T-helper 2 cell treated with Interferon-gamma antibody and Interleukin-4, amounts not matched to agents 100 ng/mL and 5 ng/mL, for 36 hours (primary cell): ENCODE data around the gene TAF11L12. TPM values are rescaled to one million over a fixed set of nuclear protein-coding genes. Genes with fewer than 3 reads are reported as not detected.
"Not testable (repeated sequence)": the region's sequence is repeated elsewhere in the genome, so short reads cannot be mapped to it uniquely, and the experiment has no call there.

Source experiments
- intact Hi-C: fragments of 100-400 bp; cut with micrococcal nuclease; formaldehyde crosslinking; loops from one replicate; pipeline ENCODE4 v1.15.1; 2023
- total RNA-seq: library from RNA; stranded (reverse); gene quantifications from 2 replicates; pipeline ENCODE4 v1.2.3, GENCODE V29; 2022

TAF11L12 gene
- not detected in 2 replicates for total RNA-seq

- intact Hi-C loops, result not testable (repeated sequence)
Observed at GRCh38 chr5:17610092-17610491, at the start of gene TAF11L12. Gene TAF11L12, plus strand, starts transcription at chr5:17610392.

- intact Hi-C loops, result not testable (repeated sequence)
Observed at GRCh38 chr5:17585658-17586057, 24.5 kb upstream of the TAF11L12 start, which contains the start of gene TAF11L7. Gene TAF11L7, minus strand, starts transcription at chr5:17585758.

GRCh38 chr5:17590860-17591259 is 19.3 kb upstream of the TAF11L12 start, which contains the start of gene TAF11L8:
Gene TAF11L8, minus strand, starts transcription at chr5:17590960.
- intact Hi-C loops, result not testable (repeated sequence)

- intact Hi-C loops, result not testable (repeated sequence)
Observed at GRCh38 chr5:17594255-17594654, 15.9 kb upstream of the TAF11L12 start, which contains the start of gene TAF11L9. Gene TAF11L9, minus strand, starts transcription at chr5:17594394.

GRCh38 chr5:17597728-17598127 is 12.5 kb upstream of the TAF11L12 start, which contains the start of gene TAF11L10:
Gene TAF11L10, minus strand, starts transcription at chr5:17597828.
- intact Hi-C loops, result not testable (repeated sequence)

GRCh38 chr5:17603880-17604279 is 6.3 kb upstream of the TAF11L12 start, which contains the start of gene TAF11L11:
Gene TAF11L11, plus strand, starts transcription at chr5:17604183.
- intact Hi-C loops, result not testable (repeated sequence)

GRCh38 chr5:17604951-17605350 is 5.2 kb upstream of the TAF11L12 start:
- intact Hi-C loops, result no loop called here

- intact Hi-C loops, result not testable (repeated sequence)
Observed at GRCh38 chr5:17607461-17607860, 2.7 kb upstream of the TAF11L12 start.

GRCh38 chr5:17614872-17615605 is 4.8 kb downstream of the TAF11L12 start:
- intact Hi-C loops, result no loop called here

GRCh38 chr5:17619354-17619753 is 9.2 kb downstream of the TAF11L12 start:
- intact Hi-C loops, result no loop called here

GRCh38 chr5:17620627-17621026 is 10.4 kb downstream of the TAF11L12 start:
- intact Hi-C loops, result no loop called here

GRCh38 chr5:17625686-17626085 is 15.5 kb downstream of the TAF11L12 start:
- intact Hi-C loops, result no loop called here

GRCh38 chr5:17631788-17632187 is 21.6 kb downstream of the TAF11L12 start, which contains the start of gene TAF11L13:
Gene TAF11L13, plus strand, starts transcription at chr5:17632088.
- intact Hi-C loops, result not testable (repeated sequence)

GRCh38 chr5:17634160-17634559 is 24.0 kb downstream of the TAF11L12 start, which contains the start of gene TAF11L14:
Gene TAF11L14, plus strand, starts transcription at chr5:17634460.
- intact Hi-C loops, result no loop called here

- intact Hi-C loops, result not testable (repeated sequence)
Observed at GRCh38 chr5:17649232-17649631, 39.0 kb downstream of the TAF11L12 start.

- intact Hi-C loops, result not testable (repeated sequence)
Observed at GRCh38 chr5:17655201-17655759, 45.1 kb downstream of the TAF11L12 start.

- intact Hi-C loops, result no loop called here
Observed at GRCh38 chr5:17655921-17656320, 45.7 kb downstream of the TAF11L12 start.

Other genes with a start within 250 kb of the TAF11L12 start
- gene TAF11L2, start 112.2 kb upstream of the TAF11L12 start, total RNA-seq, result not detected in 2 replicates
- not detected in 2 replicates for gene TAF11L3, start 92.0 kb upstream of the TAF11L12 start, total RNA-seq
- not detected in 2 replicates for gene TAF11L4, start 88.6 kb upstream of the TAF11L12 start, total RNA-seq
- not detected in 2 replicates for gene TAF11L5, start 85.2 kb upstream of the TAF11L12 start, total RNA-seq
- gene TAF11L6, start 81.7 kb upstream of the TAF11L12 start, total RNA-seq, result not detected in 2 replicates
- gene TAF11L7, start 24.6 kb upstream of the TAF11L12 start, total RNA-seq, result not detected in 2 replicates
- gene TAF11L8, start 19.4 kb upstream of the TAF11L12 start, total RNA-seq, result not detected in 2 replicates
- not detected in 2 replicates for gene TAF11L9, start 16.0 kb upstream of the TAF11L12 start, total RNA-seq
- gene TAF11L10, start 12.6 kb upstream of the TAF11L12 start, total RNA-seq, result not detected in 2 replicates
- not detected in 2 replicates for gene TAF11L11, start 6.2 kb upstream of the TAF11L12 start, total RNA-seq
- not detected in 2 replicates for gene TAF11L13, start 21.7 kb downstream of the TAF11L12 start, total RNA-seq
- not detected in 2 replicates for gene TAF11L14, start 24.1 kb downstream of the TAF11L12 start, total RNA-seq